GM12892 (cell line): ENCODE results near the gene CTBP2.

Experiments
- DNase-seq: peaks from one replicate; pipeline ENCODE4 v3.0.0; 2011; ENCODE audit not compliant: insufficient read length
- FAIRE-seq: peaks from 2 replicates; lab custom pipeline; 2011; peaks lifted over from hg19 to GRCh38; lab: Jason Lieb, UNC
- POLR2A ChIP-seq: IDR thresholded peaks from 2 replicates; pipeline ENCODE4 v1.6.1; 2011; ENCODE audit warnings: low read depth, low read length, control low read depth
- POLR2AphosphoS5 ChIP-seq: IDR thresholded peaks from 2 replicates; pipeline ENCODE4 v1.6.1; 2011; ENCODE audit warnings: low read depth, low read length, control low read depth
- TAF1 ChIP-seq: IDR thresholded peaks from 2 replicates; pipeline ENCODE4 v1.6.1; 2011; ENCODE audit warnings: low read depth, mild to moderate bottlenecking, control low read depth, low read length, borderline replicate concordance

Gene CTBP2

DNA sequence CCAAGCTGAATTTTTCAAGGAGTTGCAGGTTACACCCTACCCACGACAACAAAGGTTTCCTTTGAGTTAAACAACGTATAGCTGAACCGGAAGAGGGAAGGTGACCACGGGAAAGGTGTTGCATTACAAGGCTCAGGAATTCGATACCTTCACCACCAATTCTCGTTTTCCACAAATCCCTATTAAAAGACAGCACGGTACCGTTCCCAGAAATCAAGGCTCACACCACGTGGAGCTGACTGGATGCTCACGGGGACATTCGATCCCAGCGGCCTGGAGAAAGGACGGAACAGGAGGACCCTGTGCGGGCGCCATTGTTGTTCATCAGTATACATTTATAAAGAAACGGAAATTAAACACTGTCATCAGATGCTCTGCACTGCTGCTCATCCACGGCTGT, 56.4 kb downstream of the CTBP2 start:
- DNase-seq (no peak), FAIRE-seq (no peak)
- no peak for TF ChIP-seq TAF1

DNA sequence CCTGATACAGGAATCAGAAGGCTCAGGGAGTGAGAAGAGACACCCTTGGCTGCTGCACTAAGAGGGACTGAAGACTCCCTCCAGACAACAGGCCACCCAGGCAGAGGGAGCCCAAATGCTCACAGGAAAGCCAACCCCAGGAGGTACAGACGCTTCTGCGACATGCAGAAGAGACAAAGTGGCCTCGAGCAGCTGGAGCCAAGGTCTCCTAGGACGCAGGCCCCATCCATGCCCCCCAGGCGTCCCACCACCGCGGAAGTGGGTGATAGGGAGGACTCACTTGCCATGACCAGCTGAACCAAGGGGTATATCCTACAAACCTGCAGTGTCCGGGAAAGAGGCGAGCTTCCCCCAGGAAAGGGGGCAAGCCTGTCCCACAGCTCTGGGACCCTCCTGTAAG, 56.9 kb downstream of the CTBP2 start:
- FAIRE-seq (no peak), DNase-seq (no peak)
- TF ChIP-seq POLR2A (no peak), POLR2AphosphoS5 (no peak), TAF1 (no peak)

DNA sequence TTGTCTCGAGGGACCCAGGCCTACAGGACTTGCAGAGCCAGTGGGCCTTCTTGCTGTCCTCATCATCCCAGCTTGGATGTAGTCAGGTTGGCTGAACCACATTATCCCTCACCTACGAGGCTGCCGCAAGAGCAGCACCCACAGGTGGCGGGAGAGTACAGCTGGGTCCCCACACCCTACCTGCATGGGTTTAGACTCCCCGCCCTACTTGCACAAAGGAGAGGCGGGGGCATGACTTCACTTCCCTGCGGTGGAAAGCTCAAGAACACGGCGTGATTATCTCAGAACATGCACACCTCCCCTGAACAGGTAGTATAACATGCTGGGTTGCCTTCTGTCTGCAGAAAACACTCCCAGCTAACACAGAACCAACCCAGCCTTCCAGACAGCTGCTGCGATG, 57.5 kb downstream of the CTBP2 start:
- TF ChIP-seq POLR2AphosphoS5 (no peak), TAF1 (no peak), POLR2A (no peak)
- DNase-seq (no peak), FAIRE-seq (no peak)

DNA sequence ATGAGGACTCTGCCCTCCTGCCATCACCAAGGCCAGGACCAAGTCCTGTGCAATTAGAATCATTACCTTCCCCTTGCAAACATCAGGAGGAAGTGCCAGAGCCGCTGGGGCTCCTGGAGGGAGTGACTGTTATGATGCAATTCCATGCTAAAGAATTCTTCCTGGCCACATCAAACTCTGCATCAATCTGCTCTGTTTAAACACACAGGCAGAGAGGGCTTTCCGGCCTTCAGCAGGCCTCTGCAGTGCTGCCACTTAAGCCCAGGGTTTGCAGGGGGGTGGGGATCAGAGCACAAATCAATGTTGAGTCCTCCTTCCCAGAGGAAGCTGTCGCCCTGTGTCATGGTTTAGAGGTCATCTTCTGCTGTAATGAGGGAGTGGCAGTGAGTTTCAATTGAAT, 58.1 kb downstream of the CTBP2 start:
- TF ChIP-seq POLR2A (no peak), TAF1 (no peak), POLR2AphosphoS5 (no peak)
- no peak for FAIRE-seq
- no peak for DNase-seq

DNA sequence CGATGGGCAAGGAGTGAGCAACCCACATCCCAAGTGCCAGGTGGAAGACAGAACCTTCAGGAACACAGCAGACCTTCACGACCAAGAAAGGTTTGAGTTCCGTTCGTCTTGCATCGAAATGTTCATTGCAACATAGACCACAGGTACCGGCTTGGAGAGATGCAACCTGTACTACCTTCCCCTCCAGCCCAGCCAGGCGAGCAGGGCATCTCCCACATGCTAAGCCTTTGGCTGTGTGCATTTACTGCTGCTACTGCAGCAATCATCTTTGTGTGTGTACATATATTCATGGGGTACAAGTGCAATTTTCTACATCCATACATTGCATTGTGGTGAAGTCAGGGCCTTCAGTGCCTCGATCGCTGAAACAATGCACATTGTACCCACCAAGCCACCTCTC, 58.8 kb downstream of the CTBP2 start:
- TF ChIP-seq POLR2A (no peak), TAF1 (no peak), POLR2AphosphoS5 (no peak)
- FAIRE-seq: no peak

DNA sequence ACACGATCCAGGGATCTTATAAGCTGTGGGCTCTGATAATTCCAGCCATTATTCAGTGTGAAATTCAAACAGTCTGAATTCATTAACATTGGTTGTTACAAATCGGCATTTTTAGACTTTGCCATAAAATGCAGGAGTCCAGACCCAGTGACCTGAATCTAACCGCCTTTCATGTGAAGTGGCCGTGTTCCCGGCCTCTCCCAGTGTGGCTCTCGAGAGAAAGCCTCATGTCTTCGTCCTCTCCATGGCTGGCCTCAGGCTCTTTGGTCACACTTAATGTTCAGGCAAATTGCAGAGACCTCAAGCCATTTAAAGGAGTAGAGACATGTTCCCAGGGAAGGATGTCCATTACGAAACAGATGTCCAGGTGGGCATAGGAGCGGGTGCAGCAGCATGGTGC, 59.3 kb downstream of the CTBP2 start:
- DNase-seq: no peak
- TF ChIP-seq POLR2A: no peak
- no peak for TF ChIP-seq POLR2AphosphoS5
- TF ChIP-seq TAF1: no peak
- no peak for FAIRE-seq

More for the DNA sequence above, 58.8 kb downstream of the CTBP2 start:
- no peak for DNase-seq

DNA sequence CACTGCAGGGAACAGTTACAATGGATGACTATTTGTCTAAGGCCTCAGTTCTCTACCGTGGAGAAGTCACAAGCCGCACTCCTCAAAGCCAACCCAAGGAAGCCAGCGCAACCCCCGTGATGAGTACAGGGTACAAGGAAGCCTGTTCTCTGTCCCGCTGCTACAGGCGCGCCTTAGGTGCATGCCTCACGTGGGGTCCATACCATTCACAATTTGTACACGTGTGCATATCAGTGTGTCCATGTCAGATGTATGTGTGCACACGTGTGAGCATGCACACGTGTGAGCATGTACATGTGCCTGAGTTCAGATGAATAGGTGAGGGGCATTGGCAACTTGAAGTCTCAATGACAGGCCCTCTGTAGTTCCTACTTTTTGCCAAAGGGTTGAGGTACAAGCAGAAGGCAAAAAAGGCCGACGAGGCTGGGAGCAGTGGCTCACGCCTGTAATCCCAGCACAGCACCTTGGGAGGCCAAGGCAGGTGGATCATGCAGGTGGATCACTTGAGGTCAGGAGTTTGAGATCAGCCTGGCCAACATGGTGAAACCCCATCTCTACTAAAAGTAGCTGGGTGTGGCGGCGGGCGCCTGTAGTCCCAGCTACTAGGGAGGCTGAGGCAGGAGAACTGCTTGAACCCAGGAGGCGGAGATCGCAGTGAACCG, 62.8 kb downstream of the CTBP2 start:
- no peak for FAIRE-seq
- DNase-seq: no peak
- TF ChIP-seq POLR2AphosphoS5 (no peak), POLR2A (no peak), TAF1 (no peak)

DNA sequence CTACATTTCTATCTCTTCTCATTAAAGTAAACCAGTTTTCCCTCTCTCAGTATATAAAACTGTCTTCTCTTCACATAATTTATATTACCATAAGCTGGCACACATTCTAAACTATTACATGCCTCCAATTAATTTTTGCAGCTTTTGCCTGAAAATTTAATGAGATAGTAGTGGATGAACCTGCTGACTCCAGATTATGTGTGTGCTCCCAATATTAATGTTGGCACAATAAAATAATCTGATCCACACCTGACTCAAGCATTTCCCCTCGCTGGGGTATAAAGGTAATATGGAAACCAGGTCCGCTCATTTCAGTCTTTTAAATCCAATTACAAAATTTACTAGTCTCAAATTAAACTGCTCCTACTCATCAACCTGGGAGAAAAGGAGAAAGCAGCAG, 63.4 kb downstream of the CTBP2 start:
- DNase-seq (no peak), FAIRE-seq (no peak)
- TF ChIP-seq TAF1: no peak
- TF ChIP-seq POLR2AphosphoS5: no peak
- no peak for TF ChIP-seq POLR2A

DNA sequence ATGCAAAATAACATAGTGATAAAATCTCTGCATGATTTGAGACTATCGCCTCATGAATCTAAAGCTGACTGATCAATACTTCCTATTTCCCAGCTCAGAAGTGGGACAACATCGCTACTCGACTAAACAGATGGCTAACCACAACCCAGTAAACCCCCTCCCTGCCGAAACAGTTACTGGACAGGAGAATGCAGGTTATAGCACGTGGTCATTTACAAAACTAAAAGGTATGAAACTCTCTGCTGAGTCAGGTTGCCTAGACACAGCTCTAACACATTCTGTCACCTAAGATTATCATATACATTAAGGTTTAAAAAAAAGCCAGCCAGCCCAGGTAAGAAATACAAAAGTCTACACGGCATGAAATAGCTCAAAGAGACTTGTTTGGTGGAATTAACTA, 64.0 kb downstream of the CTBP2 start:
- TF ChIP-seq POLR2A: no peak
- no peak for TF ChIP-seq POLR2AphosphoS5
- TF ChIP-seq TAF1: no peak
- FAIRE-seq: no peak
- no peak for DNase-seq

DNA sequence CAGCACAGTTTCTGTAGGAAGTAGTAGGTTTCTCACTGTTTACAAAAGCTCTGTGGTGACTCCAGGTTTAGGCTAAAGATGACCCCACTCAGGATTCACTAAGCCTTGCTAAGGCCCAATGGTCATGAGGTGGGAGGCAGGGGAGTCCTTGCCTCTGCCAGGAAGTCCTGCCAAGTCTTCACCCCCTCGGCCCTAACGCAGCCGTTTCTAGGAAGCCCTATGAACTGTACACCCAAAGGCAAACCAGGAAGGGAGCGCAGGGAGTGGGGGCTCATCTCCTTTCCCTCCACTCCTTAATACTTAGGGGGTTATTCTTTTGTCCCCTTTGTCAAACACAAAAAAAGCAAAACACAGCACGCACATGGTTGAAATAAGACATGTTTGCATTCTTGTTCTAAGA, 64.6 kb downstream of the CTBP2 start:
- TF ChIP-seq TAF1 (no peak), POLR2AphosphoS5 (no peak), POLR2A (no peak)
- FAIRE-seq: no peak
- no peak for DNase-seq

DNA sequence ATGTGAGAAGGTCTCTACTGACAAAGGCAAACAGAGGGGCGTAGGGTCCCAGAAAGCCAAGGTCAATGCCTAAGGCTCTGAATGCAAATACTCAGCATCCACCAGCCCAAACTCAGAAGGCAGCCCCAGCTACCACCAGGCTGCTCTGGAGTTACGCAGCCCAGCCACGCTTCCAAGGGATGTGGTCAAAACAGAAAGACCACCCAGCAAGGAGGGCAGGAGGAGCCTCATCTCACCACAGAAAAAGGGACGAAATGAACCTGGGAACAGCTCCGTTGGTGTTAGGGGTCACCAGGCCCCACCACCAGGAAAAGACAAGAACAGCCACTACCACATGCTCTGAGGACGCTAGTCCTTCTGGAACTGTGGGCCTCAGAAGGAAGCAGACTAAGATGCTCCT, 65.1 kb downstream of the CTBP2 start:
- FAIRE-seq (no peak), DNase-seq (no peak)
- no peak for TF ChIP-seq POLR2AphosphoS5
- no peak for TF ChIP-seq TAF1
- no peak for TF ChIP-seq POLR2A

DNA sequence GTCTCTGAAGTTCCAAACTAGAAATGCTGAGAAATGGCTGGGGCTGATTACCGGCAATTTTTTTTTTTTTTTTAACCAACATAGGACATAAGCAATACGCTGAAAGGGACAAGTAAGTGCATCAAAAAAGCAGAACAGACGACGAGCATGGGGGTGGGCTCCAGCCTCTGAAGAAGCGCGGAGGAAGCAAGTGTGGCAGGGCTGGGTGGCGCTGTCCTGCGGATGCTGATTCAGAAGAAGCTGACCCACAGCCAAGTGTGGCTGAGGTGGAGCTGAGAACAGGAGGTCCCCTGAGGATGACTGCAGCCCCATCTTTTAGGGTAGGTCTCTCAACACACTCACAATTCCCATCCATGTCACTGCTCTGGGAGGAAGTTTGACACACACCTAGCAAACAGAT, 65.6 kb downstream of the CTBP2 start:
- no peak for TF ChIP-seq POLR2AphosphoS5
- TF ChIP-seq POLR2A: no peak
- no peak for TF ChIP-seq TAF1
- FAIRE-seq (no peak), DNase-seq (no peak)
